Mesendoderm (in vitro differentiated cells): ENCODE data around the gene SLC39A10.

Experiments used
- DNase-seq: peaks from one replicate; pipeline ENCODE4 v3.0.0; 2013
- H2AK5ac ChIP-seq: 2 replicates; pipeline ENCODE4 v1.6.1; 2013; ENCODE audit warnings: low read length, inconsistent platforms
- H2BK120ac ChIP-seq: 2 replicates; pipeline ENCODE4 v1.6.1; 2013; ENCODE audit warnings: low read depth, mild to moderate bottlenecking, low read length, moderate library complexity, mixed read lengths
- H2BK15ac ChIP-seq: replicated peaks from 2 replicates; pipeline ENCODE4 v1.6.1; 2013; ENCODE audit warnings: low read depth, mild to moderate bottlenecking, moderate library complexity
- H2BK5ac ChIP-seq: 2 replicates; pipeline ENCODE4 v1.6.1; 2013; ENCODE audit warnings: low read length, inconsistent platforms
- H3K18ac ChIP-seq: 2 replicates; pipeline ENCODE4 v1.6.1; 2013; ENCODE audit warnings: mild to moderate bottlenecking, low read length, mixed read lengths
- H3K23ac ChIP-seq: one replicate; pipeline ENCODE4 v1.6.1; 2013; ENCODE audit warnings: low read length
- H3K27ac ChIP-seq: 2 replicates; pipeline ENCODE4 v1.5.1; 2013; ENCODE audit warnings: low read depth, mild to moderate bottlenecking, inconsistent platforms, low read length, moderate library complexity
- H3K27me3 ChIP-seq: 2 replicates; pipeline ENCODE4 v1.6.1; 2013; ENCODE audit warnings: low read length, control low read depth, mild to moderate bottlenecking, inconsistent platforms; ENCODE audit not compliant: insufficient read depth, poor library complexity
- H3K36me3 ChIP-seq: 2 replicates; pipeline ENCODE4 v1.6.1; 2013; ENCODE audit warnings: low read length, inconsistent platforms; ENCODE audit not compliant: control insufficient read depth, insufficient read depth
- H3K4ac ChIP-seq: one replicate; pipeline ENCODE4 v1.6.1; 2013; ENCODE audit warnings: low read depth, mild to moderate bottlenecking, low read length, moderate library complexity
- H3K4me1 ChIP-seq: 2 replicates; pipeline ENCODE4 v1.6.1; 2013; ENCODE audit warnings: low read depth, low read length, inconsistent platforms; ENCODE audit not compliant: control insufficient read depth
- H3K4me2 ChIP-seq: 2 replicates; pipeline ENCODE4 v1.6.1; 2013; ENCODE audit warnings: low read length
- H3K4me3 ChIP-seq: 2 replicates; pipeline ENCODE4 v1.5.1; 2013; ENCODE audit warnings: mild to moderate bottlenecking, low read length
- H3K56ac ChIP-seq: one replicate; pipeline ENCODE4 v1.6.1; 2013; ENCODE audit warnings: low read length
- H3K79me1 ChIP-seq: 2 replicates; pipeline ENCODE4 v1.6.1; 2013; ENCODE audit warnings: low read length, inconsistent platforms
- H3K79me2 ChIP-seq: 2 replicates; pipeline ENCODE4 v1.6.1; 2013; ENCODE audit warnings: mild to moderate bottlenecking, low read length; ENCODE audit not compliant: control insufficient read depth, insufficient read depth
- H3K9ac ChIP-seq: 2 replicates; pipeline ENCODE4 v1.6.1; 2013; ENCODE audit warnings: low read length, inconsistent platforms
- H4K5ac ChIP-seq: one replicate; pipeline ENCODE4 v1.6.1; 2013; ENCODE audit warnings: low read length
- H4K8ac ChIP-seq: one replicate; pipeline ENCODE4 v1.6.1; 2013; ENCODE audit warnings: low read depth, mild to moderate bottlenecking, control low read depth, low read length, moderate library complexity
- WGBS: extraction: QIAGEN DNeasy Blood & Tissue Kit; methylation state at CpG from one replicate; pipeline ENCODE4 v1.1.7; 2013; ENCODE audit warnings: low lambda C conversion rate, missing lambda C conversion rate; ENCODE audit not compliant: insufficient coverage; ENCODE audit errors: extremely low coverage; 5-methylcytosine and 5-hydroxymethylcytosine counted together

Gene SLC39A10

DNA sequence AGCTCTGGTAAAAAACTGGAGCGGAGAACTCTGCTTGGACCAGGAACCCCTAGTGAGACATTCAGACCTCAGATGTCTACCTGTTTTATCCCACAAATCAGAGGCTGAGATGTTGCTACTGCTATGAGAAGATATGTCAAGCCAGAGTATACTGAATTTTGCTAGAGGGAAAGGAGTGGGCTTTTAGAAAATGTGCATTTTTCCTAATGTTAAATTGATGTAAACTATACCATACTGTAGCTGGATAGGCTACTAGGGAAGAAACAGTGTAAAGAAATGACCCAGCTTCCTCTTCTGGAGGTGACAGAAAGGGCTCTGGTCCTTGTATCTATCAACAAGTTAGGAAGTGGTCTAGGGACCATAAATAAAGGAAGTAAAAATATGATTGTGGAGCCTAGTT, 65.0 kb downstream of the SLC39A10 start:
- H3K27me3 ChIP-seq: no peaks in the 10 kb centered on the region
- no peak overlapping the region for H3K4ac ChIP-seq
- H3K79me1 ChIP-seq: no peaks in the 10 kb centered on the region
- H3K79me2 ChIP-seq: no peaks in the 10 kb centered on the region
- WGBS: no CpG with 5 or more reads among the region's 1 CpG
- H3K4me2 ChIP-seq: no peak overlapping the region
- H4K8ac ChIP-seq: no peak overlapping the region
- H3K4me1 ChIP-seq: no peaks in the 10 kb centered on the region
- H3K36me3 ChIP-seq: no peaks in the 10 kb centered on the region
- H3K18ac ChIP-seq: no peak overlapping the region
- DNase-seq: no peak
- H3K23ac ChIP-seq: no peak overlapping the region
- no peak overlapping the region for H2BK15ac ChIP-seq
- no peak overlapping the region for H2AK5ac ChIP-seq
- H4K5ac ChIP-seq: no peak overlapping the region
- H3K9ac ChIP-seq: no peak overlapping the region
- H2BK120ac ChIP-seq: no peak overlapping the region
- no peak overlapping the region for H3K4me3 ChIP-seq
- no peak overlapping the region for H2BK5ac ChIP-seq
- H3K56ac ChIP-seq: no peak overlapping the region
- H3K27ac ChIP-seq: no peak overlapping the region

DNA sequence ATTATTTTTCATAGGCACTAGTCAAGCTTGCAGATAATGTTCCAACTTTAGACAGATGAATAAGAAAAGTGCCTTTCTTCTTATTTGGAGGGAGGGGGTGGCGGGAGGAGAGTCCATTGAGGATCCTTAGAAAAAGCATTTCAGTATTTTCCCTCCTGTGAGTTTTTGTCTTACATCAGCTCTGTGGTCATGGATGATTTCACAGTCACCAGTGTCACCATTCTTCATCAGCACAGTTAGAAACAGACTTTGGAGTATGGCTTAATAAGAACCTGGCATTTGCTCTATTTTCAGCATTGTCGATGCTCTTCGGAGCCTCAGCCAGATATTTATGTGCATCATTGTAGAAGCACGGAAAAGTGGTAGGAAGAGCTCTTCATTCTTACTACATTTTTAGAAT, 70.1 kb downstream of the SLC39A10 start:
- no peak overlapping the region for H3K4me3 ChIP-seq
- H2BK5ac ChIP-seq: no peak overlapping the region
- no peak overlapping the region for H3K18ac ChIP-seq
- no peak overlapping the region for H3K4ac ChIP-seq
- no peak overlapping the region for H3K4me2 ChIP-seq
- WGBS: no CpG with 5 or more reads among the region's 4 CpGs
- no peak overlapping the region for H4K8ac ChIP-seq
- H3K36me3 ChIP-seq: no peaks in the 10 kb centered on the region
- no peak overlapping the region for H3K27ac ChIP-seq
- no peak overlapping the region for H4K5ac ChIP-seq
- H3K27me3 ChIP-seq: no peaks in the 10 kb centered on the region
- H3K23ac ChIP-seq: no peak overlapping the region
- no peaks in the 10 kb centered on the region for H3K79me1 ChIP-seq
- no peak for DNase-seq
- no peak overlapping the region for H2AK5ac ChIP-seq
- no peak overlapping the region for H2BK15ac ChIP-seq
- no peak overlapping the region for H3K9ac ChIP-seq
- H3K79me2 ChIP-seq: no peaks in the 10 kb centered on the region
- no peak overlapping the region for H3K56ac ChIP-seq
- no peaks in the 10 kb centered on the region for H3K4me1 ChIP-seq
- H2BK120ac ChIP-seq: no peak overlapping the region

DNA sequence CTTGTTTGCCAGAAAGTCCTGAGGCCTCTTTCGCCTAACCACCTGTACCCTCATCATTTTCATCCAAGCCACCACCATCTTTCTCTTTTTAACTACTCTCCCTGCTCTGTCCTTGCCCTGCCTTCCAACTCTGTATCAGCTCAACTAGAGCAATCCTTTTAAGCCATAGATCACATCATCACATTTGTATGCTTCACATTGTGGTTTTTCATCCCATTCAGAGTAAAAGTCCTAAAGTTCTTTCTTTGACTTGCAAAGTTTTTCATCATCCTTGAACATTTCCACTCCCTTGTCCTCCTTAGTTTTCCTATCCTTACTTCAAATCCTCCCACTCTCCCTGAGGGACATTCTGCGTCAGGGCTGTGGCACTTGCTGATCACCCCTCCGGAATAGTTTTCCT, 73.9 kb downstream of the SLC39A10 start:
- Histone ChIP-seq H4K5ac (no peak overlapping the region), H4K8ac (no peak overlapping the region), H3K9ac (no peak overlapping the region), H3K79me2 (no peaks in the 10 kb centered on the region), H2AK5ac (no peak overlapping the region), H3K4me3 (no peak overlapping the region), H3K4me1 (no peaks in the 10 kb centered on the region), H3K4me2 (no peak overlapping the region), H3K36me3 (no peaks in the 10 kb centered on the region), H3K56ac (no peak overlapping the region), H2BK15ac (no peak overlapping the region), H3K18ac (no peak overlapping the region), H2BK120ac (no peak overlapping the region), H3K4ac (no peak overlapping the region), H3K27me3 (no peaks in the 10 kb centered on the region), H3K27ac (no peak overlapping the region), H3K23ac (no peak overlapping the region), H3K79me1 (no peaks in the 10 kb centered on the region), H2BK5ac (no peak overlapping the region)
- DNase-seq: no peak
- no CpG with 5 or more reads among the region's 3 CpGs for WGBS

DNA sequence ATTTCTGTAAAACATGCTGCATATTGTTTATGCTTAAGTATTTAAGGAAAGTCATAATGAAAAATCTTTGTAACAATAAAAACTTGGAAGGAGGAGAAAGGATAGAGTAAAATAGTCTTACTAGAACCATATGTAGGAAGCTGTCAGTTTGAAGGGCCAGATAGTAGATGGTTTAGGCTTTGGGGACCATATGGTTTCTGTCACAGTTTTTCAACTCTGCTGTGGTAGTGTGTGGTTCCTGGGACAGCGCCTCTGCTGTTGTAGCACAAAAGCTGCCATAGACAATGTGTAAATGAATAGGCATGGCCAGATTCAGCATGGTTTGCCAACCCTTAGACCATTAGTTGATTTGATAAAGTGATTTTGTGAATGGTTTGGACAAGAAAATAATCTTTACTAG, 75.5 kb downstream of the SLC39A10 start:
- Histone ChIP-seq H3K79me1 (no peaks in the 10 kb centered on the region), H3K27ac (no peak overlapping the region), H2BK5ac (no peak overlapping the region), H3K56ac (no peak overlapping the region), H2BK15ac (no peak overlapping the region), H3K18ac (no peak overlapping the region), H4K5ac (no peak overlapping the region), H3K9ac (no peak overlapping the region), H4K8ac (no peak overlapping the region), H3K4me3 (no peak overlapping the region), H3K4ac (no peak overlapping the region), H3K4me2 (no peak overlapping the region), H3K23ac (no peak overlapping the region), H2AK5ac (no peak overlapping the region), H3K36me3 (no peaks in the 10 kb centered on the region), H3K27me3 (no peaks in the 10 kb centered on the region), H2BK120ac (no peak overlapping the region), H3K79me2 (no peaks in the 10 kb centered on the region), H3K4me1 (no peaks in the 10 kb centered on the region)
- DNase-seq: no peak
- WGBS: no CpG with 5 or more reads among the region's 1 CpG

DNA sequence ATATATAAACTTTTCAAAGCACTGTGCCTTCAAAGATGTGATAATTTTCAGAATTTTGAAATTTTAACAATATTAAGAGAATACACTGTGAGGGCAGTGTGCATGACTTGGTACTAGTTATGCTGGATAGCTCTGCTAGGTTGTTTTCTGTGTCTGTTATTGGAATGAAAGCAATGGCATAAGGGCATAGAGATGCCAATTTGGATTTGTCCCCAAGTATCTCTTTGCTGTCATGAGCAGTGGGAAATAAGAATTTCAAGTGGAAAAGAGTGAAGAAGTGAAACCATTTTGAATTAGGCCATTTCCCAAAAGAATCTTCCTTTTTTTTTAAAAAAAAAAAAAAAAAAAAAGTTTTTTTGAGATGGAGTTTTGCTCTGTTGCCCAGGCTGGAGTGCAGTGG, 76.8 kb downstream of the SLC39A10 start:
- Histone ChIP-seq H3K23ac (no peak overlapping the region), H3K4ac (no peak overlapping the region), H2BK120ac (no peak overlapping the region), H4K5ac (no peak overlapping the region), H2BK15ac (no peak overlapping the region), H3K4me1 (no peaks in the 10 kb centered on the region), H3K18ac (no peak overlapping the region), H2BK5ac (no peak overlapping the region), H4K8ac (no peak overlapping the region), H3K9ac (no peak overlapping the region), H3K79me2 (no peaks in the 10 kb centered on the region), H3K56ac (no peak overlapping the region), H3K27ac (no peak overlapping the region), H3K36me3 (no peaks in the 10 kb centered on the region), H3K4me3 (no peak overlapping the region), H3K4me2 (no peak overlapping the region), H3K79me1 (no peaks in the 10 kb centered on the region), H3K27me3 (no peaks in the 10 kb centered on the region), H2AK5ac (no peak overlapping the region)
- no peak for DNase-seq

DNA sequence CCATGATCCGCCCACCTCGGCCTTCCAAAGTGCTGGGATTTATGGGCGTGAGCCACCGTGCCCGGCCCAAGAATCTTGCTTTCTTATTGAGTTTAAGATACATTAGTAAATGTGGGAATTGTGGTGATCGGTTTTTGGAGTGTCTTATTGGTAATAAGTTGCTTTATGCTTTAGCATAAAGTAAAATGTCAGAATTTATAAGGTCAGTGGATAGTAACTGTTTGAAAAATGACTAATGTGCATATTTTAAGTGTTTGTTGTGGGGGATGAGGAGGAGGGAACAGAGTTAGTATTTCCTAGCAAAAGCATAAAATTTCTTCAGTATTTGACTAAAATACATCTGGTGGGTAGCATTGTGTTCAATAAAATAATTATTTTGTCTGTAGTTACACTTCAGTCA, 77.4 kb downstream of the SLC39A10 start:
- Histone ChIP-seq H3K36me3 (no peaks in the 10 kb centered on the region), H3K4me1 (no peaks in the 10 kb centered on the region), H2AK5ac (no peak overlapping the region), H3K18ac (no peak overlapping the region), H3K4ac (no peak overlapping the region), H2BK120ac (no peak overlapping the region), H3K9ac (no peak overlapping the region), H3K23ac (no peak overlapping the region), H3K79me2 (no peaks in the 10 kb centered on the region), H4K8ac (no peak overlapping the region), H3K56ac (no peak overlapping the region), H3K79me1 (no peaks in the 10 kb centered on the region), H3K4me3 (no peak overlapping the region), H3K4me2 (no peak overlapping the region), H3K27ac (no peak overlapping the region), H4K5ac (no peak overlapping the region), H2BK15ac (no peak overlapping the region), H2BK5ac (no peak overlapping the region), H3K27me3 (no peaks in the 10 kb centered on the region)
- DNase-seq: no peak
- 100% methylated on average over 1 of the region's 6 CpGs for WGBS
